H9 (cell line): Measurements from ENCODE around the gene STK32C. TPM values are rescaled to one million over a fixed set of nuclear protein-coding genes. Genes with fewer than 3 reads are reported as not detected.
A peak's percentile ranks its signal among the peaks of the same experiment; 100 is the strongest.

Experiments
- DNase-seq: peaks from one replicate; pipeline ENCODE4 v3.0.0-alpha.2; 2017
- H2AFZ ChIP-seq: one replicate; pipeline ENCODE4 v1.6.1; 2013; ENCODE audit warnings: mild to moderate bottlenecking, low read length, control low read depth, moderate library complexity
- H2AK5ac ChIP-seq: 2 replicates; pipeline ENCODE4 v1.6.1; 2013; ENCODE audit warnings: low read length, control low read depth, mixed read lengths; ENCODE audit not compliant: insufficient read length
- H2BK120ac ChIP-seq: one replicate; pipeline ENCODE4 v1.6.1; 2013; ENCODE audit warnings: low read depth, mild to moderate bottlenecking, low read length, control low read depth, inconsistent platforms; ENCODE audit not compliant: poor library complexity, severe bottlenecking
- H2BK12ac ChIP-seq: 2 replicates; pipeline ENCODE4 v1.6.1; 2013; ENCODE audit warnings: low read length, control low read depth, mixed read lengths, low read depth; ENCODE audit not compliant: insufficient read length
- H2BK15ac ChIP-seq: 2 replicates; pipeline ENCODE4 v1.6.1; 2013; ENCODE audit warnings: low read depth, low read length, control low read depth
- H2BK20ac ChIP-seq: one replicate; pipeline ENCODE4 v1.6.1; 2013; ENCODE audit warnings: low read depth, mild to moderate bottlenecking, low read length, control low read depth, inconsistent platforms; ENCODE audit not compliant: poor library complexity, severe bottlenecking
- H2BK5ac ChIP-seq: 2 replicates; pipeline ENCODE4 v1.6.1; 2013; ENCODE audit warnings: low read length, control low read depth, mixed read lengths; ENCODE audit not compliant: insufficient read length
- H3K14ac ChIP-seq: 2 replicates; pipeline ENCODE4 v1.6.1; 2013; ENCODE audit warnings: low read length, control low read depth; ENCODE audit not compliant: insufficient read depth
- H3K18ac ChIP-seq: 2 replicates; pipeline ENCODE4 v1.6.1; 2013; ENCODE audit warnings: low read depth, mild to moderate bottlenecking, mixed read lengths, low read length, control low read depth; ENCODE audit not compliant: insufficient read length
- H3K23ac ChIP-seq: 2 replicates; pipeline ENCODE4 v1.6.1; 2013; ENCODE audit warnings: low read length, control low read depth, mixed read lengths, low read depth; ENCODE audit not compliant: insufficient read length
- H3K23me2 ChIP-seq: 2 replicates; pipeline ENCODE4 v1.6.1; 2013; ENCODE audit warnings: low read depth, mild to moderate bottlenecking, mixed read lengths, low read length, control low read depth; ENCODE audit not compliant: insufficient read length, poor library complexity, severe bottlenecking
- H3K27ac ChIP-seq: 2 replicates; pipeline ENCODE4 v1.5.1; 2013; ENCODE audit warnings: low read length, control low read depth, mixed read lengths, low read depth; ENCODE audit not compliant: insufficient read length
- H3K27me3 ChIP-seq: 2 replicates; pipeline ENCODE4 v1.6.1; 2013; ENCODE audit warnings: low read length, control low read depth, inconsistent platforms; ENCODE audit not compliant: insufficient read depth
- H3K4ac ChIP-seq: 2 replicates; pipeline ENCODE4 v1.6.1; 2013; ENCODE audit warnings: low read depth, mild to moderate bottlenecking, control low read depth, inconsistent platforms, low read length, moderate library complexity
- H3K4me1 ChIP-seq: 2 replicates; pipeline ENCODE4 v1.6.1; 2013; ENCODE audit warnings: low read length, control low read depth, inconsistent platforms; ENCODE audit not compliant: insufficient read depth
- H3K4me2 ChIP-seq: 2 replicates; pipeline ENCODE4 v1.6.1; 2013; ENCODE audit warnings: low read length, control low read depth, mixed read lengths; ENCODE audit not compliant: insufficient read length, insufficient read depth
- H3K56ac ChIP-seq: 2 replicates; pipeline ENCODE4 v1.6.1; 2013; ENCODE audit warnings: low read depth, mild to moderate bottlenecking, mixed read lengths, low read length, control low read depth; ENCODE audit not compliant: insufficient read length
- H3K79me1 ChIP-seq: 2 replicates; pipeline ENCODE4 v1.6.1; 2013; ENCODE audit warnings: low read depth, mild to moderate bottlenecking, moderate library complexity, low read length, control low read depth, inconsistent platforms; ENCODE audit not compliant: insufficient read depth, poor library complexity, severe bottlenecking
- H3K79me2 ChIP-seq: 2 replicates; pipeline ENCODE4 v1.6.1; 2013; ENCODE audit warnings: low read length, control low read depth, inconsistent platforms; ENCODE audit not compliant: insufficient read depth
- H3K9ac ChIP-seq: 2 replicates; pipeline ENCODE4 v1.6.1; 2013; ENCODE audit warnings: low read length, control low read depth, mixed read lengths; ENCODE audit not compliant: insufficient read length; ENCODE audit errors: extremely low read depth
- H3K9me3 ChIP-seq: one replicate; pipeline ENCODE4 v1.6.1; 2013; ENCODE audit warnings: low read depth, low read length, inconsistent platforms; ENCODE audit not compliant: control insufficient read depth
- H3T11ph ChIP-seq: one replicate; pipeline ENCODE4 v1.6.1; 2013; ENCODE audit warnings: mild to moderate bottlenecking, low read length, control low read depth, inconsistent platforms
- H4K20me1 ChIP-seq: one replicate; pipeline ENCODE4 v1.6.1; 2013; ENCODE audit not compliant: control insufficient read depth, insufficient read length, insufficient read depth
- H4K5ac ChIP-seq: 2 replicates; pipeline ENCODE4 v1.6.1; 2013; ENCODE audit warnings: low read depth, mild to moderate bottlenecking, mixed read lengths, low read length, control low read depth; ENCODE audit not compliant: insufficient read length
- H4K8ac ChIP-seq: replicated peaks from 2 replicates; pipeline ENCODE4 v1.6.1; 2013; ENCODE audit warnings: low read length, control low read depth, mixed read lengths, low read depth; ENCODE audit not compliant: insufficient read length
- H4K91ac ChIP-seq: 2 replicates; pipeline ENCODE4 v1.6.1; 2013; ENCODE audit warnings: low read depth, mild to moderate bottlenecking, moderate library complexity, mixed read lengths, low read length, control low read depth; ENCODE audit not compliant: insufficient read length
- H3K27ac Mint-ChIP-seq, 3 experiments: 2 replicates in 2 of 3; 3 replicates in 1 of 3; pipeline ENCODE4 v1.8.0; 2020 to 2021; ENCODE audit warnings: mixed read lengths in 3 of 3, mild to moderate bottlenecking in 1 of 3, moderate library complexity in 1 of 3
- H3K27me3 Mint-ChIP-seq: 2 replicates; pipeline ENCODE4 v1.8.0; 2021; ENCODE audit warnings: low read depth, mild to moderate bottlenecking, moderate library complexity, mixed read lengths
- H3K36me3 Mint-ChIP-seq, 3 experiments: 2 replicates in 2 of 3; 3 replicates in 1 of 3; pipeline ENCODE4 v1.8.0; 2020 to 2021; ENCODE audit warnings: low read depth in 3 of 3, mixed read lengths in 3 of 3; ENCODE audit not compliant: insufficient read depth in 1 of 3
- H3K4me1 Mint-ChIP-seq, 2 experiments: 2 replicates each; pipeline ENCODE4 v1.8.0; 2020; ENCODE audit warnings: mixed read lengths in 2 of 2
- H3K4me3 Mint-ChIP-seq, 2 experiments: 2 replicates in 1 of 2; 3 replicates in 1 of 2; pipeline ENCODE4 v1.8.0; 2020 to 2021; ENCODE audit warnings: mild to moderate bottlenecking in 2 of 2, mixed read lengths in 2 of 2, moderate library complexity in 1 of 2
- H3K9me3 Mint-ChIP-seq, 2 experiments: 2 replicates in 1 of 2; 3 replicates in 1 of 2; pipeline ENCODE4 v1.8.0; 2020; ENCODE audit warnings: mild to moderate bottlenecking in 2 of 2, mixed read lengths in 2 of 2, moderate library complexity in 1 of 2
- WGBS: extraction: QIAGEN DNeasy Blood & Tissue Kit; methylation state at CpG from one replicate; pipeline ENCODE4 v1.1.7; 2013; ENCODE audit warnings: missing lambda C conversion rate, low lambda C conversion rate, mixed read lengths; ENCODE audit not compliant: insufficient read length; ENCODE audit errors: extremely low coverage; 5-methylcytosine and 5-hydroxymethylcytosine counted together
- total RNA-seq: library from RNA; stranded (reverse); gene quantifications from 2 replicates; pipeline ENCODE4 v1.2.1, GENCODE V29; 2021
- TF ChIP-seq, protein P1 (sequence below): fragments of 200-600 bp; sonication (generic); conservative IDR thresholded peaks from 3 replicates; pipeline ENCODE4 v1.8.0; 2021; ENCODE audit warnings: antibody characterized with exemption, mild to moderate bottlenecking

STK32C gene
- total RNA-seq, 1 experiment from 2014 or later = 11.3 TPM

DNA sequence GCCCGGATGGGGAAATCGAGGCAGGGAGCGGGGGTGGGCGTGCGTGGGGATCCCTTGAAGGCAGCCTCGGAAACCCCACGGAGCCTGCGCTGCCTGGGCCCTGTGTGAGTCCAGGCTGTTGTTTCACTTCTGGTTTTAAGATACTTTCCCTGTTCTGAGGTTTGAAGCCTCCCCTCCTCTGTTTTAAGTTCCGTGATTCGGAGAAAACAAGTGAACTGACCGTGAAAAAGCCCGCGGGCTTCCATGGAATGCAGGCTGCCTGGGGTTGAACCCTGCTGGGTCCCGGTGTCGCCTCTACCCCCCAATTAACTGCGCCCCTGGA, 24.6 kb upstream of the STK32C start:
- no peak for DNase-seq

More for the DNA sequence above, 24.6 kb upstream of the STK32C start:
- Histone ChIP-seq H3T11ph (no peak overlapping the region), H4K8ac (no peak overlapping the region), H2BK12ac (no peak overlapping the region), H2BK20ac (no peak overlapping the region), H2AFZ (no peak overlapping the region), H3K23ac (no peak overlapping the region), H3K4me2 (peak overlapping the region; percentile 52), H3K14ac (0 out of 2 replicates have a peak overlapping the region, but pooled peaks have one; percentile 10), H4K5ac (no peak overlapping the region), H3K27me3 (no peaks in the 10 kb centered on the region), H3K23me2 (peaks cover 11% of the 10 kb centered on the region), H3K56ac (no peak overlapping the region), H3K18ac (peak overlapping the region; percentile 45), H4K91ac (no peak overlapping the region), H3K27ac (no peak overlapping the region), H2BK5ac (no peak overlapping the region), H3K9me3 (no peaks in the 10 kb centered on the region), H3K4ac (no peak overlapping the region), H3K9ac (no peak overlapping the region), H3K79me2 (peaks cover 11% of the 10 kb centered on the region), H2BK15ac (no peak overlapping the region), H2AK5ac (no peak overlapping the region), H3K4me1 (peaks cover 7% of the 10 kb centered on the region; the same call in 1 of the 2 replicates), H3K79me1 (peaks cover 3% of the 10 kb centered on the region), H2BK120ac (no peak overlapping the region), H4K20me1 (peaks cover 4% of the 10 kb centered on the region)
- H3K36me3 Mint-ChIP-seq = peaks cover 10 to 23% (median 15%) of the 10 kb centered on the region in 3 experiments; a peak in 6 of 7 replicates
- TF ChIP-seq, protein P1, sequence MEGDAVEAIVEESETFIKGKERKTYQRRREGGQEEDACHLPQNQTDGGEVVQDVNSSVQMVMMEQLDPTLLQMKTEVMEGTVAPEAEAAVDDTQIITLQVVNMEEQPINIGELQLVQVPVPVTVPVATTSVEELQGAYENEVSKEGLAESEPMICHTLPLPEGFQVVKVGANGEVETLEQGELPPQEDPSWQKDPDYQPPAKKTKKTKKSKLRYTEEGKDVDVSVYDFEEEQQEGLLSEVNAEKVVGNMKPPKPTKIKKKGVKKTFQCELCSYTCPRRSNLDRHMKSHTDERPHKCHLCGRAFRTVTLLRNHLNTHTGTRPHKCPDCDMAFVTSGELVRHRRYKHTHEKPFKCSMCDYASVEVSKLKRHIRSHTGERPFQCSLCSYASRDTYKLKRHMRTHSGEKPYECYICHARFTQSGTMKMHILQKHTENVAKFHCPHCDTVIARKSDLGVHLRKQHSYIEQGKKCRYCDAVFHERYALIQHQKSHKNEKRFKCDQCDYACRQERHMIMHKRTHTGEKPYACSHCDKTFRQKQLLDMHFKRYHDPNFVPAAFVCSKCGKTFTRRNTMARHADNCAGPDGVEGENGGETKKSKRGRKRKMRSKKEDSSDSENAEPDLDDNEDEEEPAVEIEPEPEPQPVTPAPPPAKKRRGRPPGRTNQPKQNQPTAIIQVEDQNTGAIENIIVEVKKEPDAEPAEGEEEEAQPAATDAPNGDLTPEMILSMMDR = no peak
- H3K9me3 Mint-ChIP-seq = no peaks in the 10 kb centered on the region; a peak in 1 of 5 replicates
- WGBS = no CpG with 5 or more reads among the region's 16 CpGs
- peaks cover 29 to 47% of the 10 kb centered on the region in 2 experiments for H3K4me1 Mint-ChIP-seq
- H3K4me3 Mint-ChIP-seq = peak overlapping the region; percentile 82 to 95
- peak overlapping the region in 1 of 3 experiments; percentile 32; a peak in 1 of 7 replicates for H3K27ac Mint-ChIP-seq
- H3K27me3 Mint-ChIP-seq = peaks cover 17% of the 10 kb centered on the region
